ENCODE results near the gene PCCA.
"Not testable (repeated sequence)": the region's sequence is repeated elsewhere in the genome, so short reads cannot be mapped to it uniquely, and the experiment has no call there.

The PCCA gene, protein sequence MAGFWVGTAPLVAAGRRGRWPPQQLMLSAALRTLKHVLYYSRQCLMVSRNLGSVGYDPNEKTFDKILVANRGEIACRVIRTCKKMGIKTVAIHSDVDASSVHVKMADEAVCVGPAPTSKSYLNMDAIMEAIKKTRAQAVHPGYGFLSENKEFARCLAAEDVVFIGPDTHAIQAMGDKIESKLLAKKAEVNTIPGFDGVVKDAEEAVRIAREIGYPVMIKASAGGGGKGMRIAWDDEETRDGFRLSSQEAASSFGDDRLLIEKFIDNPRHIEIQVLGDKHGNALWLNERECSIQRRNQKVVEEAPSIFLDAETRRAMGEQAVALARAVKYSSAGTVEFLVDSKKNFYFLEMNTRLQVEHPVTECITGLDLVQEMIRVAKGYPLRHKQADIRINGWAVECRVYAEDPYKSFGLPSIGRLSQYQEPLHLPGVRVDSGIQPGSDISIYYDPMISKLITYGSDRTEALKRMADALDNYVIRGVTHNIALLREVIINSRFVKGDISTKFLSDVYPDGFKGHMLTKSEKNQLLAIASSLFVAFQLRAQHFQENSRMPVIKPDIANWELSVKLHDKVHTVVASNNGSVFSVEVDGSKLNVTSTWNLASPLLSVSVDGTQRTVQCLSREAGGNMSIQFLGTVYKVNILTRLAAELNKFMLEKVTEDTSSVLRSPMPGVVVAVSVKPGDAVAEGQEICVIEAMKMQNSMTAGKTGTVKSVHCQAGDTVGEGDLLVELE

DNA sequence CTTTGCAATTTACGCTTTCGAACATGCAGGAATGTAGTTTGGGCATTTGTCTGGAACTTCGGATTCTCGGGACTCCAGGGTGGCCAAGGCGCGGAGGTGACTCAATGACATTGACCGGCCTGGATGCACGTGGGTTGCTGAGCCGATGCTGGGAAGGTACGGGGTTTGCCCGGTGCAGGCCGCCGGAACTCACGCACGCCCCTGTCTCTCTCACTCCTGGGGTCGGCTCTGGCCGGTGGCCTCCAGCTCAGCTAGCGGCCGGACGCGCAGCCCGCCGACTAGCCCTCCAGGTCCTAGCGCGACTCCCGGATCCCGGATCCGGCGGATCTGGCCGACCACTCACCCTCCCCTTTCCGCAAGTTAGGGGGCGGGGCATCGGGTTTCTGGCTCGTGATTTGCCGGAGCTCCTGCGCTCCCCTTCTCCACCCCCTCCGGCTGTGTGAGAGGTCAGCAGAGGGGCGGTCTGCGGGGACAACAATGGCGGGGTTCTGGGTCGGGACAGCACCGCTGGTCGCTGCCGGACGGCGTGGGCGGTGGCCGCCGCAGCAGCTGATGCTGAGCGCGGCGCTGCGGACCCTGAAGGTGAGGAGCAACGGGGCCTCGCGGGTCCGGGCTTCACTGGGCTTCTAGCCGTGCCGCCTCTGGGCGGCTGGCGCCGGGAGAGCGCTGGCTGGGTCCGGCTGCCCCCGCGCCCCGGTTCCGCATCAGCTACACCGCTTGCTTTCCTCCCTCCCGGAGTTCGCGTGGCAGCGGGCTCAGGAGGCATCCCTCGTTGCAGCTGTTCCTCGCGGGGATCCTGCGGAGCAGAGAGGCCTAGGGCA, at the start of gene PCCA:
TSS of gene PCCA (plus strand) at position 450 of the 821 bp plus-strand sequence. CDS start at position 478, 28 bp downstream.
- peak; percentile 93 for DNase-seq

DNA sequence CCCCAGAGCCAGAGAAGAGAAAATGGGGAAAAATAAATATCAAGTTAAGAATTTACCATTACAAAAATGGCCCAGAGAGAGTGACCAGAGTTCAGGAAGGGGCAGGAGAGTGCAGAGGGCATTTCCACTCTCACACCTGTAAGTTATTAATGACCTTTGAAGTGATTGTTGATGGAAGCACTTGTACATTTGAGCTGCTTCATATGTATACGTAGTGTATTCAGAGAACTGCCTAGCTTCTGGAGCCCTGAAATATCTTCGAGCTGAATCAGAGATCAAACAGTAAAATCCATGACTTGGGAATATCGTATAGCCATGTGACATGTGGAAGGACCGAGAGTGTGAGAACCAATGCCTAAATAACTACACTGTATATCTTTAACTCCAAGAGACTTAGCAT, 49.2 kb upstream of the PCCA start:
- no peak for DNase-seq

DNA sequence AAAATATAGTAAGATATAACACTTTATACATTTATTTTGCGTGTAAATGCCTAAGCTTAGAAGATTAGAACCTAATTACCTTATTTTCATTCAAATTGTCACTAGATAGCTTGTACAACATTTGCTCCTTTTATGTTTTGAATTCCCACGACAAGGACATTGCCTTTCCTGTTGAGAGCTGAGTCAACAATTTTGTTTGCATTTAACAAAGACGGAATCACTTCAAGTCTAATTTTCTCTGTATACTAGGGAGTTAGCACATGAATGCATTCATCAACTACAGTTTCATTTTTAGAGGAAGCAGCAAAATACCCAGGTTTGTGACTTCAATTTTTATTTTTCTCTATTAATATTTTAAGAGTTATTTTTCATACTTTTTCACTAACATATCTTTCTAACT, 48.7 kb upstream of the PCCA start:
- no peak for DNase-seq

DNA sequence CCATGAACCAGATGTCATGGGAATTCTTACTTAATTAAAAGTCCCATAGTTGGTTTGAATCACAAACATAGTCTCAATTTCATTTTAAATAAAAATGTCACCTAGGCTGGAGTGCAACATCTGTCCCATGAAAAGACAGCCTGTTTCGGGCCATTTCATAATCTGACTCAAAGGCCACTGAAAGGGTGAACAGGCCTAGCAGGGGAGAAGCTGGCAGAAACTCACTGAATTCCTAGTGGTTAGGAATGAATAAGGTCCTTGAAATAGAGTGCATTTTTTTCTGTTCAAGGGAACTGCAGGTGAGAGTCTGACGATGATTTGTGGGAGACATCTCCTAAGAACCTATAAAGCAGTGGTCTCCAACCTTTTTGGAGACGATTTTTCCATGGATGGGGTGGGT, 44.0 kb upstream of the PCCA start:
- DNase-seq, result no peak

DNA sequence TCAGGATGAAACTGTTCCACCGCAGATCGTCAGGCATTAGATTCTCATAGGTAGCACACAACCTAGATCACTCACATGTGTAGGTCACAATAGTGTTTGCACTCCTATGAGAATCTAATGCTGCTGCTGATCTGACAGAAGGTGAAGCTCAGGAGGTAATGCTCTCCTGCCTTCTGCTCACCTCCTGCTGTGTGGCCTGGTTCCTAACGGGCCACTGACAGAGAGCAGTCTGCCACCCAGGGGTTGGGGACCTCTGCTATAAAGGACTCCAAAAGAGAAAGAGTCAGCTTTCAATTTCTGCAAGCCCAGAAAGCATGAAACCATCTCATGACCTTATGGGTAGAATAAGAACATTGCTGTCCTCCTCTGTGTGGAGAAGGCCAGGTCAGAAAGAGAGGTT, 43.5 kb upstream of the PCCA start:
- DNase-seq, result no peak

DNA sequence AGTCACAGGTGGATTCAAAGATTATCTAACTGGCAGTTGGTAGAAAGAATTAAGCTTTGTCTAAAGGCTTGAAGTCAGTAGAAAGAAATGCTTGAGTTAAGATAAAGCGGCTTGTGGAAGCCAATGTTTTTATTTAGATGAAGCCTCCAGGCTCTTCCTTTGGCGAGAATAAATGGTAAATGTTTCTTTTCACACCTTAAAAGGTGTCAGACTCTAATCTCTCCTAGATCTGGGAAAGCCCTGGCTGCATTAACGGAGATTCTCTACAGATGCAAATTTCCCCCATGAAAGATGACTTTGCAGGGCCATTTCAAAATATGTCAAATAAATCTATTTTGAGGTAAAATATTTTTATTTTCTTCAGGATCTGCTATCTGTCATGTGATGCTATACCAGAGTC, 37.8 kb upstream of the PCCA start:
- DNase-seq, result no peak

DNA sequence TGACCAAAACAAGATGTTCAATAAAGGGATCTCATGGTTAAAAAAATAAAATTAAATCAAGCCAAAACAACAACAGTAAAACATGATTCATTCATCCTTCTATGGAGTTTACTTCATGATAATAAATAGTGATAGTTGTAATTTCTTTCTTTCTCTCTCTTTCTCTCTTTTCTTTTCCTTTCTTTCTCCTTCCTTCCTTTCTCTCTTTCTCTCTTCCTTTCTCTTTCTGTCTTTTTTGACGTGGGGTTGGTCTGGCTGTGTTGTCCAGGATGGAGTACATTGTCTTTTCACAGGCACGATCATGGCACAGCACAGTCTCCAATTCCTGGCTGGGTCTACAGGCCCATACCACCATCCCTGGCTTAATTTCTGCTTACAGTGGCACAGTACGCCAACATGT, 29.1 kb upstream of the PCCA start:
- DNase-seq, result no peak

DNA sequence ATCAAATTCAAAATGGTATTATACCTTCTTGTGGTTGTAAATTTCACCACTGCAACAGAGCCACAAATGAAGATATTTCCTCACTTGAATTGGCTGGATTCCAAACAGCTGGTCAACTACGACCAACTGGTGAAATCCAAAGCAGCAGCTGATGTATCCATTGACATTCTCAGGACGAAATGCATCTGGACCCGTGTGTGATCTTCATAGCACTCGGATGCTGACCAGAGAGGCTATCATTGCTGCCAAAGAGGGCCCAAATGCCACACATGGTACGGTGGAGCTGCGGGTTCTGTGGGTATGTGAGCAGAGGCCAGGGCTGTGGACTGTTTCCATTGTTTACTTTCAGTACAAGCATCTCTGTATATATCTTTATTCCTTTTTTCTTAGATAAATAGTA, 25.6 kb upstream of the PCCA start:
- no peak for DNase-seq

DNA sequence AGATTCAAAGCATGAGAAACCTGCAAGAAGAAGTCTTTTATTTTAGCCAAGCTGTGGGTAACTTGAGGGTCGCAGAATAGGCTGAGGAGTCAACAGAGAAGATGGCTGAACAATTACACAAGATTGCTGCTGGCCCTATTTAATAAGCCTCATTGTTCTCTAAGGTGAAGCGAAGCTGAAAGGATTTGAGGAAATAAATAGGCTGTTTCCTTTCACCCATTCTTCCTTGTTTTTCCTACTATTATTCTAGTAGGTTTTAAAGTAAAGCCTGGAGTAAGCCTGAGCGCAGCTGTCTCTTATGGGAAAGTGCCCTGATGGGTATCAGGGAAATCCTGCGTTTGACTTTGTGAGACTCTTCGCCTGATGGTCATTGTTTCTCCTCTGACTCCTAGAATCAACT, 25.0 kb upstream of the PCCA start:
- no peak for DNase-seq

DNA sequence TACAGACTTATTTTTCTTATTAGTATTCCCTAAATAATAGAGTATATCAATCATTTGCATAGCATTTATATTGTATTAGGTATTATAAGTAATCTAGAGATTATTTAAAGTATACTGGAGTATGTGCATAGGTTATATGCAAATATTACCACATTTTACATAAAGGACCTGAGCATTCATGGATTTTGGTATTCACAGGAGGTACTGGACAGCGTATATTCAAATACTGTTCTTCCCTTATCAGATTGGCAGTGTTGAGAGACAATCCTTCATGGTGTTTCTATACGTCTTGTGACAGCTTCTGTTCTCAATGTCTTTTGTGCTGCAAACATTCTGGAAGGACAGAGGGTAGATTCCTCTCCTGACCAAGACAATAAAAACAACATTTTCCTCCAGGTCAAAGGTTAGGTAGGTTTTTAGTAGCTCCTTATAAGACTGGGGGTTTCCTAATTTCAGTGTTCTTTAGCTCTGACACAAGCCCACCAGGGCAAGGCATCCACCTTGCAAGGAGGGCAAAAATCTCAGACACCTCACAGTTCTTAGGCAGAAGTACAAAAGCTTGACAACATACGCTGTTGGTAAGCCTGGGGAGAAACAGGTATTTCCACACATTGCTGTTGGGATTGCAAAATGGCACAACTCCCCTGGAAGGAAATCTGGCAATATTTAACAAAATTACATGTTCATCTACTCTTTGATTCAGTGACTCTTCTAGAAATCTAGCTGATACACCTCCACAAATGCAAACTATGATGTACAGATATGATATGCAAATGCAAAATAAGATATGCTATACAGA, 20.6 kb upstream of the PCCA start:
- DNase-seq, result no peak

DNA sequence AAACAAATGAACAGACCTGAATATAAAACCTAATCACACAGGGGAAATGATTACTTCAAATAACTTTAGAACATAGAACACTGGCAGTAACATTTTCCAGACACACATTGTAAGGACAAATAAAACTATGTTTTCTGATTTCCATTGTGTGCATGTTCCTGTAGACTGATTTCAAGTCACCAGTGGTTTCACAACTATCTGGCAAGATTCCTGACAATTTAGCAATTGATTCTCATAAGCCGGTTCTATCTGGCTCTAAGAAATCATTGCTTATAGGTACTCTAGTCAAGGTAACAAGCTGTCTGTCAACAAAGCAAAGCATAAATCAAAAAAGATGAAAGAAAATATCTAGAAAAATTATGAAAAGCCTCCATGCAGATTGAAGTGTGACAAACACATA, 19.6 kb upstream of the PCCA start:
- DNase-seq, result no peak

DNA sequence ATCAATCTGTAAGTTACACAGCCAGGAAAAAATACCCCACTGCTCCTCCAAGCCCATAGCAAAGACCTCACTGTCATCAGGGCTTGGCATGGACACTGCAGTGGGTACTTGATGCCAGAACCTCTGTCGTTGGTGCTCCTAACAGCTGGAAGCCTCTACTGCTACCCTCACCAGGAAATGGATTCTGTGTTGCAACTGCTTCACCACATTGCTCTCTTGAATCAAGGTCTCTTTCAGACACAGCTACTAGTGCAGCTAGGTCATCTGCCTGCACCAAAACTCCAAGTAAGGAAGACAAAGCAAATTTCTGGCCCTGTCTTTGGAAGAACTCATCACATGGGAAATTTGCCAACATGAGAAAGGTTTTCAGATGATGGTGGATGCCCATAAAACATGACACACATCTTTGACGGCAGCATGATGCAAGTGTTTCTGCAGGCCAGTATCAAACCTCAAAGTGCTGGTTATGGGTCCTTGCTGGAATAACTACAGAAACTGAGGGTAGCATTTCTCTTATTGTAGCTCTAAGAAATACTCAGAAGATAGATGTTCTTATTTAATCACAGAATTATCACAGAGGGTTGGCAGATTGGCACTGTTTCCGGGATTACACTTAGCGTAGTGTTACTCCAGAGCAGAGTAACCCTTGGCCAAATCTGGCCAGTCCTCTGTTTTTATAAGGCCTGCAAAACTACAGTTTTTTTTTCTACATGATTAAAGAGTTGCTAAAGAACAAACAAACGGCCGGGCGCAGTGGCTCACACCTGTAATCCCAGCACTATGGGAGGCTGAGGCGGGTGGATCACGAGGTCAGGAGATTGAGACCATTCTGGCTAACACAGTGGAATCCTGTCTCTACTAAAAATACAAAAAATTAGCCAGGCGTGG, 12.9 kb upstream of the PCCA start:
- DNase-seq, result no peak

DNA sequence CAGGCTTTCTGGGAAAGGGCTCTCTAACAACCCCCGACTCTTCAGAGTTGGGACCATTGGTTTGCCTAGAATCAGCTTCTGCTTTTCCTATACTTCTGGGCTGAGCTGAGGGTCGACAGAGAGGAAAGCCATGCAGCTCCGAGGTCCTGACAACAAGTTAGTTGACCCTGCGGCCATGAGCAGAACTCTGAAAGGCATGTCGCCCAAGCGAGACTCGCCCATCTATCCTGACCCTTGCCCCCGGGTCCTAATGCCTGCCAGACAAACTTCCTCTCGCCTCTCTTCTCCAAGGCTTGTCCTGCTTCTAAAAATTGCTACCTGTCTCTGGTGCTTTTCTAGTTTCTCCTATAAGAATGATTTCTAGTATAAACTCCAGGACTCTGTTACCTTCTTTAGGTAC, 9.9 kb upstream of the PCCA start:
- DNase-seq, result not testable (repeated sequence)

DNA sequence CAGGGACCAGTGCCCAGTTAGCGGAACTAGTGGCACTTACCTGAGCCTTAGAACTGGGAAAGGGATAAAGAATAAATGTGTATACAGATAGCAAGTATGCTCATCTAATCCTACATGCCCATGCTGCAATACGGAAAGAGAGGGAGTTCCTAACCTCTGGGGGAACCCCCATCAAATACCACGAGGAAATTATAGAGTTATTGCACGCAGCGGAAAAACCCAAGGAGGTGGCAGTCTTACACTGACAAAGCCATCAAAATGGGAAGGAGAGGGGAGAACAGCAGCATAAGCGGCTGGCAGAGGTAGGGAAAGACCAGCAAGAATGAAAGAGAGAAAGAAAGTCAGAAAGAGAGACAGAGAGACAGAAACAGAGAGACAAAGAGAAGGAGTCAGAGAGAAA, 5.5 kb upstream of the PCCA start:
- DNase-seq, result not testable (repeated sequence)

DNA sequence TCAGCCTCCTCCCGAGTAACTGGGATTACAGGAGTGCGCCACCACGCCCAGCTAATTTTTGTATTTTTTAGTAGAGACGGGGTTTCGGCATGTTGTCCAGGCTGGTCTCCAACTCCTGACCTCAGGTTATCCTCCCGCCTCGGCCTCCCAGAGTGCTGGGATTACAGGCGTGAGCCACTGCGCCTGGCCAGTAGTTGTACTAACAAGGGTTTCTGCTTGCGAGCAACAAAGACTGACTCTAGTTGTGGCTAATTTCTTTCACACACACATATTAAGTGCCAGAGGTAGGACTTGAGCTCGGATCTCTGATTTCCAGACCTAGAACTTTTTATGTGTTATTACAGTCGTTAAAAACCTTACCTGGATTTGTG, 635 bp upstream of the PCCA start:
- DNase-seq, result no peak

DNA sequence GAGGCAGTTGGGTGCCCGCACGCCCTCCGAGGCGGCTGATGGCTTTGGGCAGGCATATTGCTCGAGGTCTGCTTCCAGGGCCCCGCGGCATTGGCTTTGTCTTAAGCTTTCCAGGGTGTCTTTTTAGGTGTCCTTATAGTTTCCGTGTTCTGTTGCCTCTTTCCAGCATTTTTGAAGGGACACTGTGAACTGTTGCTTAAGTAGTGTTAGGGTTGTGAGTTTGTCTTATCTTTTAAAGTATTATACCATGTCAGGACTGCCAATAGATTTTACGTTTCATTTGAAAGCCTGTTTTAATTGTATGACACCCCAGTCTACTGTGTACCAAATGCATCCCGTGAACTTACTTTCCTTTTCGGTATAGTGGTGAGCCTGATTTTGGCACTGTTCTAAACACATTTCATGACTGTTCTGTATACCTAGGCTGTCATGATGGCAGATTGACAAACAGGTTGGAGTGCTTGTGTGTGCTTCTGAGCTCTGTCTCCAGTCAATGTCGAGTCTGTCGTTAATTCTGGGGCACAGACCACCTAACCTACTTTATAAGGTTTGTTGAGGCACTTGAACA, 656 bp downstream of the PCCA start:
- DNase-seq, result no peak

DNA sequence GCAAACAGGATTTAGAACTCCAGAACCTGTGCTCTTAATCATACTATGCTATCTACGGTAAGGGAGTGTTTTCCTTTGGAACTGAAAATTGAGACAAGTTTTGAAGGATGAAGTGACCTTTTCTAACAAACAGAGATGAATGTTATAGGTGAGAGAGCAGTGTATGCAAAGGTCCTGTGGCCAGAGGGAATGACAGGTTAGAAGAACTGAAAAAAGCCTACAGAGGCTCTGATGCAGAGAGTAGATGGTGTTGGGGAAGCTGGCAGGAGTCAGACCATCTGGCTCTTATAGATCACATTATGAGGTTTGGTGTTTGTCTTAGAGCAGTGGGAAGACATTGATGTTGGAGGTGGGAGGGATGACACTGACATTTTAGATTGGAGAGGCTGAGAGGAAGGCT, 2.0 kb downstream of the PCCA start:
- no peak for DNase-seq

DNA sequence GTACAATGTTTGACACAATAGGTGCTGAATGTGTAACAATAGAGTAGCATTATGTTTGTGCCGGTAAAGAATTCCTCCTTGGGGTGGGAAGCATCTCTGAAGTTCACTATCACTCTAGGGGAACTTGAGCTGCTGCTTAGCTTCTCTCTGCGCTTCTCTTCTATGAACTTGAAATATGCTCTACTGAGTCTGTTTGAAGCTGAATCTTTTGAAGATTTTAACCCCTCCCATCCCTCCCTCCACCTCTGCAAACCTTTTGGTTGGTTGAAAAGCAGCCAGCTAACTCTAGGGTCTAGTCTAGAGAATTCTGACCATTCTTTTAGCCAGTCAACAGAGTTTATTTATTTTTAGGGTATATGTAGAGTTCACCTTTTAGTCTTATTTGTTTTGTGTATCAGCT, 2.5 kb downstream of the PCCA start:
- no peak for DNase-seq

DNA sequence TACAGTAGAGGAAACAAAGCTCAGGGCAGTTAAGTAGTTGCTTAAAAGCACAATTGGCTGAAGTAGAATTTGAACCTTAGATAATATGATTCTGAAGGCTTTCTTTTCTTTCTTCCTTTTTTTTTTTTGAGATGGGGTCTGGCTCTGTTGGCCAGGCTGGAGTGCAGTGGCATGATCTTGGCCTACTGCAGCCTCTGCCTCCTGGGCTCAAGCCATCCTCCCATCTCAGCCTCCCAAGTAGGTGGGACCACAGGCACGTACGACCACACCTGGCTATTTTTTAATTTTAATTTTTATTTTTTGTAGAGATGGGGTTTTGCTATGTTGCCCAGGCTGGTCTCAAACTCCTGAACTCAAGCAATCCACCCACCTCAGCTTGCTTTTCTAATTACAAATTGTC, 3.4 kb downstream of the PCCA start:
- not testable (repeated sequence) for DNase-seq

DNA sequence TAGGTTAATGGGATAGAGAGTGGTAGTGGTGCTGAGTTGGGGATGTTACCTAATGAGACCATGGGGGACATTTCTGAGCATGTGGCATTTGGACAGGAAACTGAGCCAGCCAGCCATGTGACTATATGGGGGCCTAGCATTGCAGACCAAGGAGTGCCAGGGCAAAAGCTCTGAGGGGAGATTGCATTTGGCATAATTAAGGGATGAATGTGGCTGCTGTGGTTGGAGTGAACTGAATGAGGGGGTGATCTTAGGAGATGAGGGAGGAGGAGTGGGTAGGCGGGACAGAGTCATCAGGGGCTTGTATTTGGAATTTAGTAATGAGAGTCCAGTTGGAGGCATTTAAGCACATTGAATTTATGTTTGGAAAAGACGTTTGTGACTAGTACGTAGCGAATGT, 6.6 kb downstream of the PCCA start:
- no peak for DNase-seq

DNA sequence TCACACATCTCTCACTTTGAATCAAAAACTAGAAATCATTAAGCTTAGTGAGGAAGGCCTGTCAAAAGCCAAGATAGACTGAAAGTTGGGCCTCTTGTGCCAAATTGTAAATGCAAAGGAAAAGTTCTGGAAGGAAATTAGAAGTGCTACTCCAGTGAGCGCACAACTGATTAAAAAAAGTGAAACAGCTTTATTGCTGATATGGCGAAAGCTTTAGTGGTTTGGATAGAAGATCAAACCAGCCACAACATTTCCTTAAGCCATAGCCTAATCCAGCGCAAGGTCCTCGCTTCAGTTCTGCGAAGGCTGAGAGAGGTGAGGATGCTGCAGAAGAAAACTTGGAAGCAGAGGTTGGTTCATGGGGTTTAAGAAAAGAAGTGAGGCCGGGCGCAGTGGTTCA, 7.6 kb downstream of the PCCA start:
- no peak for DNase-seq
